NCI-H526 treated with DMSO at 0.1 percent for 48 hours (cell line): ENCODE data around the gene RING1.

Source experiments
- DNase-seq: peaks from one replicate; lab custom pipeline; 2025; lab: John Stamatoyannopoulos, UW

RING1 gene

GRCh38 chr6:33192671-33193602, 15.4 kb upstream of the RING1 start:
- DNase-seq: no peak

GRCh38 chr6:33193619-33194018, 14.7 kb upstream of the RING1 start:
- no peak for DNase-seq

- no peak for DNase-seq
Measured at GRCh38 chr6:33194431-33194979, 13.8 kb upstream of the RING1 start.

- no peak for DNase-seq
Measured at GRCh38 chr6:33195304-33196165, 12.8 kb upstream of the RING1 start.

GRCh38 chr6:33197431-33198048, 10.8 kb upstream of the RING1 start:
- peak; percentile 70 for DNase-seq

GRCh38 chr6:33198159-33198852, 10.0 kb upstream of the RING1 start:
- no peak for DNase-seq

- no peak for DNase-seq
Measured at GRCh38 chr6:33198853-33199436, 9.4 kb upstream of the RING1 start.

GRCh38 chr6:33199687-33200218, 8.5 kb upstream of the RING1 start:
- peak; percentile 48 for DNase-seq

- DNase-seq: peak; percentile 94
Measured at GRCh38 chr6:33200219-33201146, 7.8 kb upstream of the RING1 start, which contains the start of the genes RXRB and SLC39A7. RXRB (minus strand) TSS chr6:33200665; CDS start chr6:33200476, 189 bp downstream. SLC39A7 (plus strand) TSS chr6:33200867; CDS start chr6:33201246, 379 bp downstream.

GRCh38 chr6:33201147-33201545, 7.2 kb upstream of the RING1 start:
- no peak for DNase-seq

- DNase-seq: no peak
Measured at GRCh38 chr6:33201935-33202334, 6.4 kb upstream of the RING1 start.

GRCh38 chr6:33202799-33203198, 5.5 kb upstream of the RING1 start:
- DNase-seq: no peak

GRCh38 chr6:33203443-33204164, 4.7 kb upstream of the RING1 start:
- DNase-seq: no peak

- no peak for DNase-seq
Measured at GRCh38 chr6:33204165-33204414, 4.2 kb upstream of the RING1 start.

- peak; percentile 72 for DNase-seq
Measured at GRCh38 chr6:33204415-33205190, 3.7 kb upstream of the RING1 start, which contains the start of gene HSD17B8. HSD17B8 (plus strand) TSS chr6:33204655; CDS start chr6:33204669, 14 bp downstream.

- no peak for DNase-seq
Measured at GRCh38 chr6:33205191-33206026, 2.9 kb upstream of the RING1 start.
